WTC11 (cell line): ENCODE measurements around the gene SLC25A17.
A peak's percentile ranks its signal among the peaks of the same experiment; 100 is the strongest.

Experiments used
- CTCF ChIP-seq: fragments of 200-600 bp; IDR thresholded peaks from 2 replicates; pipeline ENCODE4 v1.8.0; 2022; ENCODE audit warnings: antibody characterized with exemption
- E2F5 ChIP-seq: sonication (generic); formaldehyde crosslinking; IDR thresholded peaks from 2 replicates; pipeline ENCODE4 v1.8.1; 2022; ENCODE audit warnings: mild to moderate bottlenecking, moderate library complexity, missing genetic modification reagents
- ELF4 ChIP-seq: sonication (generic); formaldehyde crosslinking; IDR thresholded peaks from 2 replicates; pipeline ENCODE4 v1.8.1; 2022; ENCODE audit warnings: low read depth, mild to moderate bottlenecking, moderate library complexity, missing genetic modification reagents
- ESRRA ChIP-seq: sonication (generic); formaldehyde crosslinking; IDR thresholded peaks from 2 replicates; pipeline ENCODE4 v1.8.1; 2022; ENCODE audit warnings: mild to moderate bottlenecking, missing genetic modification reagents, borderline replicate concordance
- MAX ChIP-seq: sonication (generic); formaldehyde crosslinking; IDR thresholded peaks from 2 replicates; pipeline ENCODE4 v1.8.0; 2022; ENCODE audit warnings: mild to moderate bottlenecking, missing genetic modification reagents
- NR2C2 ChIP-seq: sonication (generic); formaldehyde crosslinking; IDR thresholded peaks from 2 replicates; pipeline ENCODE4 v1.8.0; 2022; ENCODE audit warnings: mild to moderate bottlenecking, missing genetic modification reagents
- SP1 ChIP-seq: sonication (generic); formaldehyde crosslinking; conservative IDR thresholded peaks from 2 replicates; pipeline ENCODE4 v1.8.1; 2022; ENCODE audit warnings: missing genetic modification reagents
- ZNF232 ChIP-seq: sonication (generic); formaldehyde crosslinking; IDR thresholded peaks from 2 replicates; pipeline ENCODE4 v1.8.0; 2022; ENCODE audit warnings: mild to moderate bottlenecking, missing genetic modification reagents

- TF ChIP-seq ELF4 (CRISPR knock-in tag) (no peak), SP1 (CRISPR knock-in tag) (no peak), ZNF232 (CRISPR knock-in tag) (no peak), ESRRA (CRISPR knock-in tag) (no peak), CTCF (no peak), E2F5 (0 out of 2 replicates have a peak, but pooled peaks have one; percentile 56), MAX (no peak), NR2C2 (CRISPR knock-in tag) (no peak)
These were observed 36.9 kb upstream of the SLC25A17 start for GRCh38 chr22:40855979-40856512.
